Upper lobe of left lung (tissue), 6 donors: Measurements from ENCODE around the gene PARVB. TPM values are rescaled to one million over a fixed set of nuclear protein-coding genes. Genes with fewer than 3 reads are reported as not detected.
A peak's percentile ranks its signal among the peaks of the same experiment; 100 is the strongest.

Source experiments
- ATAC-seq, 2 donors: fragments of 200-7000 bp; cut with Tn5 transposase; one replicate each; pipeline ENCODE4 v1.9.1; 2022; ENCODE audit warnings: mild to moderate bottlenecking in 2 of 2, moderate library complexity in 2 of 2; ENCODE audit not compliant: low FRiP score in 2 of 2
- DNase-seq, 2 donors: peaks; one replicate each; pipeline ENCODE4 v3.0.0-alpha.2; 2019 to 2020
- H3K27ac ChIP-seq, 4 donors: fragments of 200-600 bp; sonication (generic); one replicate each; pipeline ENCODE4 v1.5.1; 2016 to 2019
- H3K27me3 ChIP-seq, 4 donors: fragments of 200-600 bp; sonication (generic); one replicate each; pipeline ENCODE4 v1.5.1; 2017 to 2019
- H3K36me3 ChIP-seq, 4 donors: fragments of 200-600 bp; sonication (generic); one replicate each; pipeline ENCODE4 v1.5.1; 2016 to 2019
- H3K4me1 ChIP-seq, 4 donors: fragments of 200-600 bp; sonication (generic); one replicate each; pipeline ENCODE4 v1.5.1; 2018 to 2019
- H3K4me3 ChIP-seq, 4 donors: fragments of 200-600 bp; sonication (generic); one replicate each; pipeline ENCODE4 v1.5.1; 2017 to 2019; ENCODE audit warnings: mild to moderate bottlenecking in 2 of 4, moderate library complexity in 1 of 4
- H3K9me3 ChIP-seq, 4 donors: fragments of 200-600 bp; sonication (generic); one replicate each; pipeline ENCODE4 v1.5.1; 2018 to 2019
- EP300 ChIP-seq, 4 donors: sonication (generic); formaldehyde crosslinking; IDR thresholded peaks; one replicate each; pipeline ENCODE4 v1.5.1; 2017; ENCODE audit warnings: antibody characterized with exemption in 4 of 4, control low read depth in 2 of 4
- POLR2A ChIP-seq, 4 donors: fragments of 450-650 bp; IDR thresholded peaks; one replicate each; pipeline ENCODE4 v1.5.1; 2016 to 2017; ENCODE audit warnings: antibody characterized with exemption in 4 of 4, mild to moderate bottlenecking in 2 of 4
- POLR2AphosphoS5 ChIP-seq, 2 donors: sonication (generic); formaldehyde crosslinking; IDR thresholded peaks; one replicate each; pipeline ENCODE4 v1.5.1; 2017; ENCODE audit warnings: antibody characterized with exemption in 2 of 2
- WGBS, 2 donors: methylation state at CpG; one replicate each; pipeline ENCODE4 v1.1.5; 2017 to 2018; 5-methylcytosine and 5-hydroxymethylcytosine counted together
- total RNA-seq, 6 donors: library from RNA; depleted of rRNA in 4 of 6; stranded (reverse); fragments of >200 nt in 4 of 6; gene quantifications; one replicate each; pipeline versions ENCODE4 v1.1.0 to v1.2.1, GENCODE V29; 2016 to 2021
- TF ChIP-seq, protein P1 (sequence below), 6 experiments: fragments of 450-650 bp in 4 of 6; fragments of 200-600 bp in 2 of 6; sonication (generic) in 2 of 6; IDR thresholded peaks; one replicate each; pipeline ENCODE4 v1.5.1; 2016 to 2019; ENCODE audit warnings: antibody characterized with exemption in 6 of 6
- donor health status: DM: no; HTN: no; CAD: no; lungs with moderate emphysema.
- donor health status: DM: no; HTN: yes; CAD: no; lungs with severe emphysema.

The PARVB gene
- total RNA-seq, 6 donors from 2014 or later, result 14.5 to 56.1 (median 37.0) TPM

DNA sequence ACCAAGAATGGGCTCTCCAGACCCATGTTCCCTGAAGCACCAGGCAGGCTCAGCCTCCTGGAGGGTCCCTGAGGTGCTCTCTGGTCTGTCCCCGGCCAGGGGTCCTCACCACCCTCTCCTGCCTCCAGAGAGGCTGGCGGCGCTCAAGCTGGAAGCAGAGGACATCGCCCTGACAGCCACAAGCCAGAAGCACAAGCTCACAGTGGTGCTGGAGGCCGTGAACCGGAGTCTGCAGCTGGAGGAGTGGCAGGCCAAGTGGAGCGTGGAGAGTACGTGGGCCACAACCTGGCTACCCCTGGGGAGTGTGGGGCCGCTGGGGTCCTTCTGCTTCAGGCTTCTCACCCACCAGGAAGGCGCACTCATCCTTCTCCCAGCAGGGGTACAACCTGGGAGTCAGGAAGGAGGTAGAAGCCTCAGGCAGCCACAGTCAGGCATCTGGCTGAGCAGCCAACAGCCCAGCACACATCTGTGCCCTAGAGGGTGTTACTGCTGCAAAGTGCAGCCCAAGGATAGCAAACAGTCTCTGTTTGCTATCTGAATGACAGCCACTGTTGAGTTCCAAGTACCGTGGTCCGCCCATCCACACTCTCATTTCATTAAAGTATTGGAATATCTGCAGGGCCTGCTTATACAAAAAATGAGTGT is 165.0 kb downstream of the PARVB start:
- no peak for TF ChIP-seq POLR2AphosphoS5 (IDR thresholded peaks at IDR 0.05)
- TF ChIP-seq, protein P1, sequence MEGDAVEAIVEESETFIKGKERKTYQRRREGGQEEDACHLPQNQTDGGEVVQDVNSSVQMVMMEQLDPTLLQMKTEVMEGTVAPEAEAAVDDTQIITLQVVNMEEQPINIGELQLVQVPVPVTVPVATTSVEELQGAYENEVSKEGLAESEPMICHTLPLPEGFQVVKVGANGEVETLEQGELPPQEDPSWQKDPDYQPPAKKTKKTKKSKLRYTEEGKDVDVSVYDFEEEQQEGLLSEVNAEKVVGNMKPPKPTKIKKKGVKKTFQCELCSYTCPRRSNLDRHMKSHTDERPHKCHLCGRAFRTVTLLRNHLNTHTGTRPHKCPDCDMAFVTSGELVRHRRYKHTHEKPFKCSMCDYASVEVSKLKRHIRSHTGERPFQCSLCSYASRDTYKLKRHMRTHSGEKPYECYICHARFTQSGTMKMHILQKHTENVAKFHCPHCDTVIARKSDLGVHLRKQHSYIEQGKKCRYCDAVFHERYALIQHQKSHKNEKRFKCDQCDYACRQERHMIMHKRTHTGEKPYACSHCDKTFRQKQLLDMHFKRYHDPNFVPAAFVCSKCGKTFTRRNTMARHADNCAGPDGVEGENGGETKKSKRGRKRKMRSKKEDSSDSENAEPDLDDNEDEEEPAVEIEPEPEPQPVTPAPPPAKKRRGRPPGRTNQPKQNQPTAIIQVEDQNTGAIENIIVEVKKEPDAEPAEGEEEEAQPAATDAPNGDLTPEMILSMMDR (IDR thresholded peaks at IDR 0.05), result no peak
- no peak for TF ChIP-seq POLR2A (IDR thresholded peaks at IDR 0.05)
- no peak for TF ChIP-seq EP300 (IDR thresholded peaks at IDR 0.05)
- no peak overlapping the region for H3K4me3 ChIP-seq
- no peaks in the 10 kb centered on the region for H3K36me3 ChIP-seq
- H3K9me3 ChIP-seq, result no peaks in the 10 kb centered on the region
- no peak for ATAC-seq
- peak in 1 of 2 donors; percentile 54 for DNase-seq
- peaks cover 0 to 5% (median 0%) of the 10 kb centered on the region in 4 donors for H3K4me1 ChIP-seq
- H3K27me3 ChIP-seq, result no peaks in the 10 kb centered on the region
- no peak overlapping the region for H3K27ac ChIP-seq
- WGBS, 2 donors, result 93 to 94% methylated on average over 8 to 12 of the region's 12 CpGs

DNA sequence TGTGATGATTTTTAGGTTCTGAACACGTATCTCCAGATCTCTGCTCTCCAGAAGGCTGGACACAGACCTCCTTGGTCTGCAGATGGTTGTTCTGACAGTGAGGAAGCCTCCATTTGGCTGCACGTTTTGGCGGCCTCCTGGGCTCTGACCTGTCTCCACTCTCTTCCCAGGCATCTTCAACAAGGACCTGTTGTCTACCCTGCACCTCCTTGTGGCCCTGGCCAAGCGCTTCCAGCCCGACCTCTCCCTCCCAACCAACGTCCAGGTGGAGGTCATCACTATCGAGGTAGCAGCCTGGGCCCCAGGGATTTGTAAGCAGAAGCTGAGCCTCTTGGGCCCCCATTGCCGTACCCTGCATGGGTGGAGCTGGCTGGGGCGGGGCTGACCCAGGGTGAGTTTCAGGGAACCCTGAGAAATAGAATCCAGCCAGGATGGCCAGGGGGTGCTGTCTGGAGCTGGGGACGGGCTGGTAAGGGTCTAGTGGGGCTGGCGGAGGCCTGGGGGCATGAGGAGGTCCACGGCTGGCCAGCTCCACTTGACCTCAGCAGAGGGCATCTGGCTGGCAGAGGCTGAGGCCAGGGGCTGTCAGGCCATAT is 166.4 kb downstream of the PARVB start:
- H3K4me1 ChIP-seq, result peaks cover 0 to 5% (median 0%) of the 10 kb centered on the region in 4 donors
- 76 to 86% methylated on average over 1 to 12 of the region's 12 CpGs for WGBS, 2 donors
- no peaks in the 10 kb centered on the region for H3K36me3 ChIP-seq
- H3K9me3 ChIP-seq, result no peaks in the 10 kb centered on the region
- H3K27me3 ChIP-seq, result no peaks in the 10 kb centered on the region
- H3K4me3 ChIP-seq, result no peak overlapping the region
- TF ChIP-seq POLR2A (IDR thresholded peaks at IDR 0.05) (no peak), EP300 (IDR thresholded peaks at IDR 0.05) (no peak), POLR2AphosphoS5 (IDR thresholded peaks at IDR 0.05) (no peak)
- TF ChIP-seq, protein P1 (IDR thresholded peaks at IDR 0.05), result no peak
- DNase-seq (peak in 1 of 2 donors; percentile 36), ATAC-seq (no peak)
- no peak overlapping the region for H3K27ac ChIP-seq

DNA sequence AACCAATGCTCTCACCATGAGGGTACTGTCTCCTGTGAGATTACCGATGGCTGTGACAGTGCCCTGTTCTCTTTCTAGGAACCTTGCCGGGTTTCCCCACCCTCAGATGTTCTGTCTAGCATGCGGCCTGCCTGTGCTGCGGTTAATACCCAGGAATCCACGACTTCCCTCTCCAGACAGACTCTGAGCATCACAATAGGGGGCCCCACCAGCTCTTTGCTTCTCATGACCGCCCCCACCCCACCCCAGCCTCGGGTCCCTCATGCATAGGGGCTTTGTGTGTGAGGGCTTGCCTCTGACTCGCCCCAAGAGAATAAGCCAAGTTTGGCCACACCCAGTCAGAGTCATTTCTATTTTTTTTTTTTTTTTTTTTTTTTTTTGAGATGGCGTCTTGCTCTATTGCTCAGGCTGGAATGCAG is 166.9 kb downstream of the PARVB start:
- whole genome bisulfite sequencing, 2 donors, result 63 to 65% methylated on average over 9 of the region's 9 CpGs
- no peaks in the 10 kb centered on the region for H3K9me3 ChIP-seq
- no peaks in the 10 kb centered on the region for H3K36me3 ChIP-seq
- DNase-seq (no peak), ATAC-seq (no peak)
- no peak for TF ChIP-seq POLR2AphosphoS5 (IDR thresholded peaks at IDR 0.05)
- no peak for TF ChIP-seq POLR2A (IDR thresholded peaks at IDR 0.05)
- no peak for TF ChIP-seq EP300 (IDR thresholded peaks at IDR 0.05)
- TF ChIP-seq, protein P1 (IDR thresholded peaks at IDR 0.05), result no peak
- no peaks in the 10 kb centered on the region for H3K27me3 ChIP-seq
- H3K4me1 ChIP-seq, result peaks cover 0 to 5% (median 0%) of the 10 kb centered on the region in 4 donors
- H3K4me3 ChIP-seq, result no peak overlapping the region
- no peak overlapping the region for H3K27ac ChIP-seq

DNA sequence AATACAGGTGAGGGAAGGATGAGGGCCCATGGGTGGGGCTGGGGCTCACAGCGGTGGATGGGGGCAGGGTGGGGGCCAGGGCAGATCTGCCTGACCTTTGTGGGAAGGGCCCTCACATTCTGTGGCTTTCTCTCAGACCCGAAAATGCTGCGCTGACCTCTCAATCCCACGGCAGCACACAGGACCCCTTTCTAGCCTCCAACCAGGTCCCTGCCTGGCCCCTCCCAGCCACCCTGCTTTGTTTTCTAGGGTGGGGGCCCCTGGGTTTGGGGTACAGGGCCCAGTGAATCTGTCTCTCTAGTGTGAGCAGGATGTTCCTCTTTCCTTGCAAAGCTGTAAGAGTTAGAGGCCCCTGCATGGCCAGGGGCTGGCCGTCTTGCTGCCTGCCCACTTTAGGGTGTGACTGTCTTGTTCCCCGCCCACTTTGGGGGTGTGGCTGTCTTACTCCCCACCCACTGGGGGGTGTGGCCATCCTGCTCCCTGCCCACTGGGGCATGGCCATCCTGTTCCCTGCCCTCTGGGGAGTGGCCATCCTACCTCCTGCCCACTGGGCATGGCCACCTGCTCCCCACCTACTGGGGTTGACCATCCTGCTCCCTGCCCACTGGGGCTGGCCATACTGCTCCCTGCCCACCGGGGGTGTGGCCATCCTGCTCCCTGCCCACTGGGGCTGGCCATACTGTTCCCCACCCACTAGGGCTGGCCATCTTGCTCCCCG is 168.2 kb downstream of the PARVB start:
- ATAC-seq, result peak; percentile 27 to 55
- 64 to 79% methylated on average over 3 to 6 of the region's 8 CpGs for WGBS, 2 donors

More for the DNA sequence above, 168.2 kb downstream of the PARVB start:
- H3K4me3 ChIP-seq, result no peak overlapping the region
- peaks cover 0 to 5% (median 0%) of the 10 kb centered on the region in 4 donors for H3K4me1 ChIP-seq
- no peak for TF ChIP-seq POLR2A (IDR thresholded peaks at IDR 0.05)
- TF ChIP-seq, protein P1 (IDR thresholded peaks at IDR 0.05), result no peak
- TF ChIP-seq POLR2AphosphoS5 (IDR thresholded peaks at IDR 0.05), result no peak
- TF ChIP-seq EP300 (IDR thresholded peaks at IDR 0.05), result no peak
- DNase-seq, result peak in 1 of 2 donors; percentile 84
- H3K27ac ChIP-seq, result no peak overlapping the region
- no peaks in the 10 kb centered on the region for H3K9me3 ChIP-seq
- H3K36me3 ChIP-seq, result no peaks in the 10 kb centered on the region
- no peaks in the 10 kb centered on the region for H3K27me3 ChIP-seq
